H1 (cell line): Measurements from ENCODE around the gene CTDSP1. TPM values are rescaled to one million over a fixed set of nuclear protein-coding genes. Genes with fewer than 3 reads are reported as not detected.

Experiments used
- CTCF ChIA-PET: fragments of 300-600 bp; sonication (Branson Sonifier 250); formaldehyde crosslinking; loops from one replicate; lab custom pipeline; 2021; ENCODE audit not compliant: partially characterized antibody; lab: Charles Lee
- POLR2A ChIA-PET: fragments of 300-600 bp; sonication (Branson Sonifier 250); formaldehyde crosslinking; loops from one replicate; lab custom pipeline; 2021; ENCODE audit warnings: inconsistent platforms; ENCODE audit not compliant: partially characterized antibody; lab: Charles Lee
- DNase-seq, 2 experiments: peaks; one replicate each; pipeline versions ENCODE4 v3.0.0 to v3.0.0-alpha.2; 2010 to 2022; ENCODE audit warnings: low spot score in 2 of 2, low read depth in 1 of 2, mixed read lengths in 1 of 2
- FAIRE-seq: peaks from 2 replicates; lab custom pipeline; 2011; peaks lifted over from hg19 to GRCh38; lab: Jason Lieb, UNC
- H2AFZ ChIP-seq: 2 replicates; pipeline ENCODE4 v1.8.1; 2012; ENCODE audit warnings: low read length, inconsistent platforms
- H2AK5ac ChIP-seq: 2 replicates; pipeline ENCODE4 v1.6.1; 2013; ENCODE audit warnings: low read depth, low read length
- H2BK120ac ChIP-seq: replicated peaks from 2 replicates; pipeline ENCODE3; 2013; ENCODE audit warnings: low read depth, low read length, inconsistent platforms
- H2BK12ac ChIP-seq: 2 replicates; pipeline ENCODE4 v1.6.1; 2013; ENCODE audit warnings: low read depth, low read length
- H2BK15ac ChIP-seq: 2 replicates; pipeline ENCODE4 v1.6.1; 2013; ENCODE audit warnings: low read length
- H2BK20ac ChIP-seq: 2 replicates; pipeline ENCODE4 v1.6.1; 2013; ENCODE audit warnings: low read length
- H2BK5ac ChIP-seq: 2 replicates; pipeline ENCODE4 v1.6.1; 2013; ENCODE audit warnings: low read depth, low read length
- H3K14ac ChIP-seq: 2 replicates; pipeline ENCODE4 v1.6.1; 2013; ENCODE audit warnings: inconsistent platforms; ENCODE audit not compliant: insufficient read length
- H3K18ac ChIP-seq: 2 replicates; pipeline ENCODE4 v1.6.1; 2013; ENCODE audit warnings: low read length; ENCODE audit errors: extremely low read depth
- H3K23ac ChIP-seq: 2 replicates; pipeline ENCODE4 v1.6.1; 2013; ENCODE audit warnings: inconsistent platforms; ENCODE audit not compliant: insufficient read length
- H3K23me2 ChIP-seq: 2 replicates; pipeline ENCODE4 v1.6.1; 2013; ENCODE audit warnings: low read depth, low read length
- H3K27ac ChIP-seq: 2 replicates; pipeline ENCODE4 v1.6.1; 2011; ENCODE audit warnings: low read depth, low read length, inconsistent platforms
- H3K27me3 ChIP-seq, 4 experiments: replicated peaks in 1 of 4; 1 replicate in 1 of 4; 2 replicates in 3 of 4; pipeline versions ENCODE4 v1.6.1 to v1.8.1; 2011 to 2013; ENCODE audit warnings: low read length in 3 of 4, mild to moderate bottlenecking in 3 of 4, inconsistent platforms in 2 of 4, mixed read lengths in 2 of 4, moderate library complexity in 1 of 4; ENCODE audit not compliant: control insufficient read depth in 3 of 4, insufficient read depth in 3 of 4; ENCODE audit errors: extremely low read depth in 1 of 4
- H3K36me3 ChIP-seq, 4 experiments: 2 replicates each; pipeline versions ENCODE4 v1.6.1 to v1.8.1; 2011 to 2013; ENCODE audit warnings: mild to moderate bottlenecking in 4 of 4, low read length in 3 of 4, moderate library complexity in 2 of 4, control low read depth in 1 of 4, inconsistent platforms in 1 of 4; ENCODE audit not compliant: insufficient read depth in 4 of 4, control insufficient read depth in 2 of 4
- H3K4ac ChIP-seq: replicated peaks from 2 replicates; pipeline ENCODE3; 2013; ENCODE audit warnings: low read length, low read depth, mixed read lengths, inconsistent platforms; ENCODE audit not compliant: insufficient read length
- H3K4me1 ChIP-seq, 4 experiments: replicated peaks in 1 of 4; 1 replicate in 1 of 4; 2 replicates in 3 of 4; pipeline versions ENCODE4 v1.6.1 to v1.8.1; 2011 to 2013; ENCODE audit warnings: low read length in 3 of 4, inconsistent platforms in 2 of 4, mixed read lengths in 1 of 4; ENCODE audit not compliant: insufficient read depth in 4 of 4, control insufficient read depth in 3 of 4
- H3K4me2 ChIP-seq, 2 experiments: 2 replicates each; pipeline versions ENCODE4 v1.6.1 to v1.8.1; 2011 to 2013; ENCODE audit warnings: low read depth in 2 of 2, low read length in 2 of 2, control low read depth in 1 of 2, inconsistent platforms in 1 of 2, mild to moderate bottlenecking in 1 of 2; ENCODE audit not compliant: insufficient read depth in 1 of 2
- H3K4me3 ChIP-seq, 4 experiments: fragments of 200-600, 300-600 bp in 1 of 4; sonication (generic), shearing (Covaris generic), sonication (Bioruptor Twin) in 1 of 4; 2 replicates each; pipeline versions ENCODE4 v1.5.1 to v1.8.1; 2011 to 2016; ENCODE audit warnings: low read length in 4 of 4, low read depth in 3 of 4, control low read depth in 2 of 4, inconsistent platforms in 2 of 4, mild to moderate bottlenecking in 2 of 4, mixed read lengths in 1 of 4, moderate library complexity in 1 of 4; ENCODE audit not compliant: insufficient read depth in 2 of 4; ENCODE audit errors: extremely low read depth in 1 of 4
- H3K56ac ChIP-seq: replicated peaks from 2 replicates; pipeline ENCODE3; 2013; ENCODE audit warnings: low read depth, mild to moderate bottlenecking, mixed read lengths, low read length, inconsistent platforms; ENCODE audit not compliant: insufficient read length
- H3K79me1 ChIP-seq: 2 replicates; pipeline ENCODE4 v1.6.1; 2013; ENCODE audit warnings: low read depth, low read length, control low read depth
- H3K79me2 ChIP-seq, 2 experiments: 2 replicates each; pipeline versions ENCODE4 v1.6.1 to v1.8.1; 2012 to 2013; ENCODE audit warnings: low read length in 2 of 2, mild to moderate bottlenecking in 2 of 2, inconsistent platforms in 1 of 2; ENCODE audit not compliant: insufficient read depth in 2 of 2, control insufficient read depth in 1 of 2
- H3K9ac ChIP-seq, 4 experiments: replicated peaks in 1 of 4; 1 replicate in 1 of 4; 2 replicates in 3 of 4; pipeline versions ENCODE4 v1.6.1 to v1.8.1; 2011 to 2013; ENCODE audit warnings: low read depth in 3 of 4, low read length in 3 of 4, control low read depth in 2 of 4, mild to moderate bottlenecking in 2 of 4, moderate library complexity in 2 of 4, inconsistent platforms in 1 of 4; ENCODE audit errors: extremely low read depth in 1 of 4
- H3K9me3 ChIP-seq, 2 experiments: 2 replicates each; pipeline versions ENCODE4 v1.6.1 to v1.8.1; 2012 to 2013; ENCODE audit warnings: mild to moderate bottlenecking in 2 of 2, moderate library complexity in 2 of 2, control low read depth in 1 of 2, inconsistent platforms in 1 of 2, low read depth in 1 of 2, low read length in 1 of 2, mixed read lengths in 1 of 2; ENCODE audit not compliant: insufficient read depth in 2 of 2
- H4K20me1 ChIP-seq, 2 experiments: replicated peaks in 1 of 2; 2 replicates each; pipeline versions ENCODE3 to v1.8.1; 2011 to 2013; ENCODE audit warnings: inconsistent platforms in 2 of 2, low read length in 2 of 2, mild to moderate bottlenecking in 1 of 2; ENCODE audit not compliant: insufficient read depth in 2 of 2, control insufficient read depth in 1 of 2
- H4K5ac ChIP-seq: 2 replicates; pipeline ENCODE4 v1.6.1; 2013; ENCODE audit warnings: low read length, low read depth, mixed read lengths, inconsistent platforms; ENCODE audit not compliant: insufficient read length
- H4K8ac ChIP-seq: 2 replicates; pipeline ENCODE4 v1.8.0; 2013; ENCODE audit warnings: mild to moderate bottlenecking, moderate library complexity, low read length, inconsistent platforms; ENCODE audit not compliant: insufficient read depth; ENCODE audit errors: extremely low read depth
- H4K91ac ChIP-seq: replicated peaks from 2 replicates; pipeline ENCODE3; 2013; ENCODE audit warnings: low read length, mixed read lengths, inconsistent platforms; ENCODE audit not compliant: insufficient read length
- ATF3 ChIP-seq: IDR thresholded peaks from 2 replicates; pipeline ENCODE4 v1.6.1; 2011; ENCODE audit warnings: low read depth, mild to moderate bottlenecking, low read length; ENCODE audit not compliant: insufficient read depth
- E2F6 ChIP-seq: IDR thresholded peaks from 2 replicates; pipeline ENCODE4 v1.6.1; 2012; ENCODE audit warnings: inconsistent platforms
- EP300 ChIP-seq, 2 experiments: IDR thresholded peaks; 1 replicate in 1 of 2; 2 replicates in 1 of 2; pipeline ENCODE4 v1.6.1; 2011 to 2012; ENCODE audit warnings: low read depth in 2 of 2, low read length in 2 of 2, mild to moderate bottlenecking in 2 of 2, borderline replicate concordance in 1 of 2, inconsistent platforms in 1 of 2, moderate library complexity in 1 of 2
- RFX5 ChIP-seq: IDR thresholded peaks from 2 replicates; pipeline ENCODE4 v1.6.1; 2011; ENCODE audit warnings: low read depth, low read length, improper control_type of control experiment, borderline replicate concordance
- SIN3A ChIP-seq, 2 experiments: IDR thresholded peaks in 1 of 2; conservative IDR thresholded peaks in 1 of 2; 2 replicates each; pipeline ENCODE4 v1.6.1; 2011 to 2012; ENCODE audit warnings: low read length in 2 of 2, improper control_type of control experiment in 1 of 2, low read depth in 1 of 2, mild to moderate bottlenecking in 1 of 2
- SIX5 ChIP-seq: IDR thresholded peaks from 2 replicates; pipeline ENCODE4 v1.6.1; 2011; ENCODE audit warnings: mild to moderate bottlenecking, low read depth, low read length
- SP1 ChIP-seq: IDR thresholded peaks from 2 replicates; pipeline ENCODE4 v1.6.1; 2011; ENCODE audit warnings: low read depth, low read length
- TAF1 ChIP-seq: IDR thresholded peaks from 2 replicates; pipeline ENCODE4 v1.6.1; 2011; ENCODE audit warnings: mild to moderate bottlenecking, low read depth, low read length
- TEAD4 ChIP-seq: IDR thresholded peaks from 2 replicates; pipeline ENCODE4 v1.6.1; 2012; ENCODE audit warnings: low read depth, low read length, inconsistent platforms, mixed read lengths
- WGBS, 2 experiments: shearing (Covaris generic) in 1 of 2; methylation state at CpG; one replicate each; pipeline versions ENCODE4 v1.1.6 to v1.1.7; 2013 to 2015; ENCODE audit warnings: low lambda C conversion rate in 2 of 2, mixed read lengths in 2 of 2, inconsistent platforms in 1 of 2, low coverage in 1 of 2, missing lambda C conversion rate in 1 of 2; ENCODE audit not compliant: insufficient replicate concordance in 2 of 2, insufficient coverage in 1 of 2, insufficient read length in 1 of 2; ENCODE audit errors: extremely low coverage in 1 of 2, missing lambda C conversion rate in 1 of 2; 5-methylcytosine and 5-hydroxymethylcytosine counted together
- polyA plus RNA-seq, 7 experiments: library from polyadenylated mRNA; depleted of rRNA in 3 of 7; stranded (reverse) in 5 of 7; unstranded in 2 of 7; fragments of >200 nt in 5 of 7; fragments of 200-250 nt in 2 of 7; gene quantifications; 1 replicate in 5 of 7; 2 replicates in 1 of 7; 4 replicates in 1 of 7; pipeline versions ENCODE4 v1.2.1 to v1.2.3, GENCODE V29; 2011 to 2013; ENCODE audit warnings: missing spikeins in 2 of 7, mixed read lengths in 2 of 7
- total RNA-seq: library from RNA; stranded (reverse); fragmentation: NEBNext Ultra II Directional; extraction: Animal tissue kit (Norgen Biotek cat#: 25700); gene quantifications from 2 replicates; pipeline ENCODE4 v1.2.1, GENCODE V29; 2021

CTDSP1 gene
- total and polyA plus RNA-seq, 2 of the 8 experiments (the other 6 are each of a cell fraction or from before 2014, with no cell fraction given): 20.3 to 35.2 TPM

DNA sequence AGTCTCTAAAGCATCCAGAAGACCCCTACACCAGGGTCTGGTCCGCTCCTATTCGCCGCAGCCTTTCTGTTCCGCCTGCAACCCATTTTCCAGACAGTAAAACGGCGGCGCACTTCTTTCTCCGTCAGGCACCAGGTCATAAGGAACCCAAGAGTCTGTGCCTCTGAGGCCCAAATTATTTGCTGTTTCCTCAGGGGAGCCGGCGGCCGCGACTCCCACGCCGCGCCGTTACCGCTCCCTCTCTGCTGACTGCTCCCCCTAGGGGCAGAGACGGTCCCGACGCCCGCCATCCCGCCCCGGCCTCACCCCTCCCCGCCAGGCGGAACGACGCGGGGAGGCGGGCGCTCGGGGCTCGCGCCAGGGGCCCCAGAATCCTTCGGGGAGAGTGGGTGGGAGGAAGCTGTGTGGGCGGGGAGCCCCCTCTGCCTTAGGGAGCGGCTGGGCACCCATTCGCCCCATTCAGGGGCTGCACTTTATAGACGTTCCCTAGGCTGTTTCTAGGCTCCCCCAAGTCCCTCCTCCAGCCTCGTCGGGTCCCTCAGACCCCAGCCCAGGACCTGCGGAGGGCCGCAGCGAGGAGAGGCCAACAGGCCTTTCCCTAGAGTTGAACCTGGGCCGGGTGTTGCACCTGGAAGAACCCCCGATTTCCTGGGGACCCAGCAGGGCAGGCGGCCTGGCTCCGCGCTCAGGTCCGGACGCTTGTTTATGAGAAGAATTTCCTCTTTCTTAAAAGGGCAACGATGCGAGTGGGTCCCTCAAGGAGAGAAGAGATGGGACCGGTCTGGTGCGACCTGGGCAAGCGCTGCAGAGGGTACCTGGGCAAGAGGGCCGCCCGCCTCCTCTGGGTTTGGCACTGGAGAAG lies 3.6 kb upstream of the CTDSP1 start:
- WGBS, 2 experiments: 3% methylated on average over 25 of the region's 57 CpGs; no CpG with 5 or more reads in 1 of the 2 experiments
- H2BK5ac ChIP-seq: peak overlapping the region; percentile 99
- H4K91ac ChIP-seq: peak overlapping the region; percentile 56
- H3K79me1 ChIP-seq: no peaks in the 10 kb centered on the region
- no peaks in the 10 kb centered on the region for H3K79me2 ChIP-seq
- no peaks in the 10 kb centered on the region for H3K9me3 ChIP-seq
- H2AFZ ChIP-seq: peak overlapping the region; percentile 98
- H4K8ac ChIP-seq: peak overlapping the region; percentile 97
- peaks cover 0 to 39% (median 25%) of the 10 kb centered on the region in 4 experiments; a peak in 6 of 7 replicates for H3K4me1 ChIP-seq
- ChIA-PET CTCF (interaction anchor here (0.6 to 7.5 kb wide), 12 partner anchors 9 to 123 kb away, joined by 3 to 96 read pairs (median 6); partner anchors contain the start of genes AAMP, CATIP, PNKD and TMBIM1), POLR2A (interaction anchor here (1.2 to 4.4 kb wide), 7 partner anchors 9 to 183 kb away, joined by 3 to 35 read pairs (median 4); partner anchors contain the start of genes AAMP and PNKD)
- H2BK15ac ChIP-seq: no peak overlapping the region
- peak overlapping the region; percentile 94 for H3K27ac ChIP-seq
- H3K9ac ChIP-seq: peak overlapping the region in 3 of 4 experiments; percentile 56 to 88 (median 86); a peak in 6 of 7 replicates
- H3K36me3 ChIP-seq: no peaks in the 10 kb centered on the region
- no peak overlapping the region for H2AK5ac ChIP-seq
- H3K4me2 ChIP-seq: peak overlapping the region; percentile 82 to 84
- H3K23ac ChIP-seq: no peak overlapping the region
- peak overlapping the region; percentile 66 for H2BK20ac ChIP-seq
- peak overlapping the region; percentile 85 for H3K56ac ChIP-seq
- H3K18ac ChIP-seq: peak overlapping the region; percentile 99
- H3K4ac ChIP-seq: no peak overlapping the region
- FAIRE-seq: no peak
- peaks cover 22 to 34% (median 31%) of the 10 kb centered on the region in 4 experiments for H3K27me3 ChIP-seq
- peak overlapping the region; percentile 91 for H4K5ac ChIP-seq
- DNase-seq: peak; percentile 71 to 96
- H3K14ac ChIP-seq: no peak overlapping the region
- H3K23me2 ChIP-seq: peaks cover 26% of the 10 kb centered on the region; the same call in 1 of the 2 replicates
- H2BK12ac ChIP-seq: peak overlapping the region; percentile 70; the same call in 1 of the 2 replicates
- no peaks in the 10 kb centered on the region for H4K20me1 ChIP-seq
- H3K4me3 ChIP-seq: peak overlapping the region; percentile 49 to 77 (median 64)
- peak overlapping the region; percentile 72 for H2BK120ac ChIP-seq
- no peak for TF ChIP-seq RFX5
- TF ChIP-seq SIN3A (conservative IDR thresholded peaks at IDR 0.05 in 1 of 2, IDR thresholded peaks at IDR 0.05 in 1 of 2; ENCODE audit: low read depth in 1 of 2, low read length in 2 of 2): no peak; a peak in 1 of 4 replicates
- TF ChIP-seq SP1: peak; percentile 71
- TF ChIP-seq ATF3: no peak
- TF ChIP-seq TEAD4: peak; percentile 9; the same call in 1 of the 2 replicates
- TF ChIP-seq EP300 (IDR thresholded peaks at IDR 0.05; ENCODE audit: borderline replicate concordance in 1 of 2, low read depth in 2 of 2, low read length in 2 of 2): 0 out of 3 replicates have a peak, but pooled peaks of 1 of the 2 experiments have one; percentile 69
- no peak for TF ChIP-seq SIX5
- peak; percentile 37; the same call in 1 of the 2 replicates for TF ChIP-seq E2F6
- TF ChIP-seq TAF1: peak; percentile 60
